ENCODE measurements around the gene TMEM98.
"Not testable (repeated sequence)": the region's sequence is repeated elsewhere in the genome, so short reads cannot be mapped to it uniquely, and the experiment has no call there.

TMEM98 gene

GRCh38 chr17:32987868-32988267 is 59.9 kb downstream of the TMEM98 start:
- not testable (repeated sequence) for DNase-seq

- no peak for DNase-seq
Observed at GRCh38 chr17:32988481-32989101, 60.6 kb downstream of the TMEM98 start.

GRCh38 chr17:32992321-32993033 is 64.5 kb downstream of the TMEM98 start:
- DNase-seq: no peak

- no peak for DNase-seq
Observed at GRCh38 chr17:32993977-32994376, 66.0 kb downstream of the TMEM98 start.
